ENCODE results near the gene FXYD6.

- TF ChIP-seq CTCF (IDR thresholded peaks at IDR 0.05), result no peak
- no peak for TF ChIP-seq POLR2A (IDR thresholded peaks at IDR 0.05)
Observed at GRCh38 chr11:117789241-117789640, 87.2 kb downstream of the FXYD6 start.

Data from adrenal gland (tissue), 5 donors.